ENCODE results near the gene FAM168B. TPM values are rescaled to one million over a fixed set of nuclear protein-coding genes. Genes with fewer than 3 reads are reported as not detected.

The FAM168B gene
- total and polyA plus RNA-seq, 8 donors: 11.0 to 37.2 (median 31.7) TPM

- H3K9me3 ChIP-seq: no peaks in the 10 kb centered on the region
These were observed 54.8 kb downstream of the FAM168B start for GRCh38 chr2:131038258-131039100.

DNA sequence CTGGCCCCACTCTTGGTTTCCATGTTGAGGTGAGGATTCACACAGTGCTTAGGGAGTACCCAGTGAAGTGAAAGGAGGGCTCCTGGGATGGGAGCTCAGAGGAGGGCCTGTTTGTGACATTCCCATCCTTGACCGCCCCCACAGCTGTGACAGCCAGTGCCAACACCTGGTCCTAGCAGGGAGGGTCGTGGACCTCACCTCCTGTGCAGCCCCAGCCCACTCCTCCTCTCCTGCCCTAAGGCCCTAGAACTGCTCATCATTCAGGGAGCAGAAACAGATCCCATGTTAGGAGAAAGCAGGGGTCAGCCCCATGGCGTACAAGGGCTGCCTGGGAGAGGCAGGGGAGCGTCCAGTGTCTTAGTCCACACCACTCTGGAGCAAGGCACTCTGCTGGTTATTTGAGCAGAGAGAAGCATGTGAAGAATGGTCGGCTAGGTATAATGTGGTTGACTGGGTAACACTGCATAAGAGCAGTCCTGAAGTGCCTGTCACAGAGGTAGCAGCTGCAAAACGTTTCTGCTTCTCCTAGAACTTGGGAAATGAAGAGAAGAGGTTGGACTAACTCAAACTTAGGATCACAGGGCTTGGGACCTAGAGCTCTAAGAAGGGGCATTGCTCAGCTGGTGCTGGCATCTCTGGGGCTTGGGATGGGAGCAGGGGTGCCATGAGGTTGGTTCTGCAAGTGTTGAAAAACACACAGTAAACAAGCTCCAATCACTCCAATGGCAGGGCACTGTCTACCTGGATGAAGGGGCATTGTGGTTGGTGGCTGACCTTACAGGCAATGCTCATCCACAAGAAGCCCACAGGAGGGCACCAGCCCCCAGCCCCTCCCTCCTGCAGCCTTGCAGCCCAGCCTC lies 55.6 kb downstream of the FAM168B start:
- Histone ChIP-seq H3K4me3 (no peak overlapping the region), H3K36me3 (no peaks in the 10 kb centered on the region), H3K27ac (no peak overlapping the region), H3K4me1 (peaks cover 5 to 14% (median 10%) of the 10 kb centered on the region in 3 donors), H3K9me3 (no peaks in the 10 kb centered on the region), H3K27me3 (no peaks in the 10 kb centered on the region)
- ATAC-seq (no peak), DNase-seq (no peak), FAIRE-seq (no peak)
- intact Hi-C loops (cut with DNase I): no loop called here
- TF ChIP-seq, protein P1, sequence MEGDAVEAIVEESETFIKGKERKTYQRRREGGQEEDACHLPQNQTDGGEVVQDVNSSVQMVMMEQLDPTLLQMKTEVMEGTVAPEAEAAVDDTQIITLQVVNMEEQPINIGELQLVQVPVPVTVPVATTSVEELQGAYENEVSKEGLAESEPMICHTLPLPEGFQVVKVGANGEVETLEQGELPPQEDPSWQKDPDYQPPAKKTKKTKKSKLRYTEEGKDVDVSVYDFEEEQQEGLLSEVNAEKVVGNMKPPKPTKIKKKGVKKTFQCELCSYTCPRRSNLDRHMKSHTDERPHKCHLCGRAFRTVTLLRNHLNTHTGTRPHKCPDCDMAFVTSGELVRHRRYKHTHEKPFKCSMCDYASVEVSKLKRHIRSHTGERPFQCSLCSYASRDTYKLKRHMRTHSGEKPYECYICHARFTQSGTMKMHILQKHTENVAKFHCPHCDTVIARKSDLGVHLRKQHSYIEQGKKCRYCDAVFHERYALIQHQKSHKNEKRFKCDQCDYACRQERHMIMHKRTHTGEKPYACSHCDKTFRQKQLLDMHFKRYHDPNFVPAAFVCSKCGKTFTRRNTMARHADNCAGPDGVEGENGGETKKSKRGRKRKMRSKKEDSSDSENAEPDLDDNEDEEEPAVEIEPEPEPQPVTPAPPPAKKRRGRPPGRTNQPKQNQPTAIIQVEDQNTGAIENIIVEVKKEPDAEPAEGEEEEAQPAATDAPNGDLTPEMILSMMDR (IDR thresholded peaks at IDR 0.05): no peak
- WGBS, 2 donors: 71% methylated on average over 6 of the region's 6 CpGs

More at GRCh38 chr2:131038258-131039100, 54.8 kb downstream of the FAM168B start:
- 92 to 93% methylated on average over 16 to 17 of the region's 17 CpGs for WGBS, 2 donors
- FAIRE-seq (no peak), DNase-seq (no peak), ATAC-seq (no peak)
- intact Hi-C loops (cut with DNase I): no loop called here
- Histone ChIP-seq H3K27me3 (no peaks in the 10 kb centered on the region), H3K36me3 (no peaks in the 10 kb centered on the region), H3K4me3 (no peak overlapping the region), H3K27ac (no peak overlapping the region), H3K4me1 (peaks cover 5 to 14% (median 10%) of the 10 kb centered on the region in 3 donors)
- TF ChIP-seq, protein P1 (IDR thresholded peaks at IDR 0.05): no peak

DNA sequence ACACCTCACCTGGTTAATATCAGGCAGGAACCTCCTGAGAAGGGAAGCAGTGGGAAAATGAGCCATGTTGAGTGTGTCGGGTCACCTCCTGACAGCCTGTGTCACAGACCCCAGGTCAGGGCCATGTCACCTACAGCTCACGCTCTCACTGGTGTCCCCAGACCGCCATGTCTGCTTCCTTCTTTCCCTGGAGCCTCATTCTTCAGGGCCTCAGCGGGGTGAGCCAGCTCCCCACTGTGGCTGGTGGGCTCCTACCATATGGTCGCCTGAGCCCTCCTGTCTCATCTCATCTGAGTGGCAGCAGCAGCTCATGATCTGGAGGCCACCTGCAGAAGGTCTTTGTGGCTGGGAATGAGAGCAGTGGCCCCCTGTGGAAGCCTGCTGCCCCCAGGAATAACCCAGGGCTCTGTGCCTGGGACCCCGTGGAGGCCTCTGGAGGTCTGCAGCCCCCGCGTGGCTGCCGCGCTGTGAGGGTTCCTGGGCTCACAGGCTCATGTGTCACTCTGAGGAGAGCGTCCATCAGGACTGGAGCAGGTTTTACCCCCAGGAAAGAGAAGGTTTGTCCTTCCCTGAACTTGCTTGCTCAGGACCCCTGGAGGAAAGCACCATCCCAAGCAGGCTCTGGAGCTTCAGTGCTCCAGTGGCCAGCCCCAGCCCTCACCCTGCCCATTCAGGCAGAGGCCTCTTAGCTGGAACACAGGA lies 56.4 kb downstream of the FAM168B start:
- no peak for ATAC-seq
- H3K27ac ChIP-seq: no peak overlapping the region
- H3K36me3 ChIP-seq: no peaks in the 10 kb centered on the region
- intact Hi-C loops (cut with DNase I): no loop called here
- H3K4me1 ChIP-seq: peaks cover 5 to 12% (median 6%) of the 10 kb centered on the region in 3 donors
- peak in 1 of 6 donors; percentile 14 for DNase-seq
- 90 to 91% methylated on average over 11 of the region's 11 CpGs for WGBS, 2 donors
- no peak overlapping the region for H3K4me3 ChIP-seq
- TF ChIP-seq, protein P1 (IDR thresholded peaks at IDR 0.05): no peak
- no peaks in the 10 kb centered on the region for H3K27me3 ChIP-seq
- FAIRE-seq: no peak
- no peaks in the 10 kb centered on the region for H3K9me3 ChIP-seq

DNA sequence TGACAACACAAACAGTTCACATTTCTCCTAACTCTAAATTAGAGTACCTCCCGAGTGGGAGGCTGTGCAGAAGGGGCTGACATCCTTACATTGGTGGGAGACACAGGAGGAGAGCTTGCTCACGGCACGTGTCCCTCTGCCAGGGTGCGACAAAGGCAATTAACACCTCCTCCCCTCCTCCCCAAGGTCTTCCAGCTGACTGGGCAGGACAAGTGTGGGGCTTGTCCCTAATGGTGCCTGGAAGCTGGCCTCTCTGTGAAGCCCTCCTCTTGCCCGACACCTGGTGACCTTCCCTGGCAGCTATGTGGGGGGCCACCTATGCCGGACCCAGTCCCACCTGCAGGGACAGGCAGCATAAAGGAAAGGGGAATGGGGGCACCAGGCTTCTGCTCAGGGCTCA lies 57.0 kb downstream of the FAM168B start:
- no peak for FAIRE-seq
- TF ChIP-seq, protein P1 (IDR thresholded peaks at IDR 0.05): no peak
- peak in 1 of 6 donors; percentile 10 for DNase-seq
- 64 to 70% methylated on average over 6 of the region's 6 CpGs for WGBS, 2 donors
- H3K4me1 ChIP-seq: peaks cover under 1 to 6% (median under 1%) of the 10 kb centered on the region in 3 donors
- H3K27ac ChIP-seq: no peak overlapping the region
- intact Hi-C loops (cut with DNase I): no loop called here
- no peaks in the 10 kb centered on the region for H3K27me3 ChIP-seq
- ATAC-seq: no peak
- H3K36me3 ChIP-seq: no peaks in the 10 kb centered on the region
- H3K9me3 ChIP-seq: no peaks in the 10 kb centered on the region
- no peak overlapping the region for H3K4me3 ChIP-seq
